ENCODE measurements around the gene GPR6. TPM values are rescaled to one million over a fixed set of nuclear protein-coding genes. Genes with fewer than 3 reads are reported as not detected.

Gene GPR6
- total RNA-seq, 1 experiment from 2014 or later: 0.20 TPM

DNA sequence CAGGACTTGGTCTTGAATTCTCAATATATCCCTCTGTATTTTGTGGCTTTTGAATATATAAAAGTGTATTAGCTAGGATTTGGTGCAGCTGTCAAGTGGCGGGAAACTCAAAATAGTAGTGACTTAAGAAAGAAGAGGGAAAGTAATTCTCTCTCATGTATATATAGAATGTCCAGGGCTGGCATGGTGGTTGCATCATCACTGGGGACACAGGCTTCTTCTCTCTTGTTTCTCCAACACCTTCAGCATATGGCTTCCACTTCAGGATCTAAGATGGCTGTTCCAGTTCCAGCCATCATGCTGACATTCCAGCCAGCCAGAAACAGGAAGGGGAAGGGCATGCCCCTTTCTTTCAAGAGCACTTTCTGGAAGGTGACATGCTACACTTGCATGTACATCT, 11.8 kb upstream of the GPR6 start:
- Histone ChIP-seq H2AK5ac (ENCODE audit: insufficient read length, low read length) (no peak overlapping the region), H3K4ac (ENCODE audit: low read depth, low read length) (no peak overlapping the region), H4K5ac (ENCODE audit: insufficient read length, low read depth, low read length) (no peak overlapping the region), H2AFZ (ENCODE audit: low read length) (no peak overlapping the region), H3K56ac (ENCODE audit: insufficient read length, low read depth, low read length) (no peak overlapping the region), H3K27ac (ENCODE audit: insufficient read length, low read depth, low read length) (no peak overlapping the region), H2BK20ac (ENCODE audit: low read depth, low read length, poor library complexity, severe bottlenecking) (no peak overlapping the region), H4K20me1 (ENCODE audit: control insufficient read depth, insufficient read depth, insufficient read length) (no peaks in the 10 kb centered on the region), H3T11ph (ENCODE audit: low read length) (no peak overlapping the region), H3K79me1 (ENCODE audit: insufficient read depth, low read depth, low read length, poor library complexity, severe bottlenecking) (no peaks in the 10 kb centered on the region), H2BK15ac (ENCODE audit: low read depth, low read length) (no peak overlapping the region), H3K79me2 (ENCODE audit: insufficient read depth, low read length) (no peaks in the 10 kb centered on the region), H3K9me3 (ENCODE audit: control insufficient read depth, low read depth, low read length) (no peaks in the 10 kb centered on the region), H3K27me3 (ENCODE audit: insufficient read depth, low read length) (no peaks in the 10 kb centered on the region), H2BK120ac (ENCODE audit: low read depth, low read length, poor library complexity, severe bottlenecking) (no peak overlapping the region), H2BK5ac (ENCODE audit: insufficient read length, low read length) (no peak overlapping the region), H3K9ac (ENCODE audit: extremely low read depth, insufficient read length, low read length) (no peak overlapping the region), H3K4me1 (ENCODE audit: insufficient read depth, low read length) (no peaks in the 10 kb centered on the region), H3K23me2 (ENCODE audit: insufficient read length, low read depth, low read length, poor library complexity, severe bottlenecking) (no peaks in the 10 kb centered on the region), H2BK12ac (ENCODE audit: insufficient read length, low read depth, low read length) (no peak overlapping the region), H3K23ac (ENCODE audit: insufficient read length, low read depth, low read length) (no peak overlapping the region), H4K91ac (ENCODE audit: insufficient read length, low read depth, low read length) (no peak overlapping the region), H3K18ac (ENCODE audit: insufficient read length, low read depth, low read length) (no peak overlapping the region), H4K8ac (replicated peaks; ENCODE audit: insufficient read length, low read depth, low read length) (no peak overlapping the region), H3K4me2 (ENCODE audit: insufficient read depth, insufficient read length, low read length) (no peak overlapping the region), H3K14ac (ENCODE audit: insufficient read depth, low read length) (no peak overlapping the region)
- WGBS (ENCODE audit: extremely low coverage, insufficient read length, low lambda C conversion rate): no CpG with 5 or more reads among the region's 1 CpG
- H3K36me3 Mint-ChIP-seq (ENCODE audit: insufficient read depth in 1 of 3, low read depth in 3 of 3): peaks cover 3 to 12% (median 5%) of the 10 kb centered on the region in 3 experiments; a peak in 3 of 7 replicates
- TF ChIP-seq, protein P1, sequence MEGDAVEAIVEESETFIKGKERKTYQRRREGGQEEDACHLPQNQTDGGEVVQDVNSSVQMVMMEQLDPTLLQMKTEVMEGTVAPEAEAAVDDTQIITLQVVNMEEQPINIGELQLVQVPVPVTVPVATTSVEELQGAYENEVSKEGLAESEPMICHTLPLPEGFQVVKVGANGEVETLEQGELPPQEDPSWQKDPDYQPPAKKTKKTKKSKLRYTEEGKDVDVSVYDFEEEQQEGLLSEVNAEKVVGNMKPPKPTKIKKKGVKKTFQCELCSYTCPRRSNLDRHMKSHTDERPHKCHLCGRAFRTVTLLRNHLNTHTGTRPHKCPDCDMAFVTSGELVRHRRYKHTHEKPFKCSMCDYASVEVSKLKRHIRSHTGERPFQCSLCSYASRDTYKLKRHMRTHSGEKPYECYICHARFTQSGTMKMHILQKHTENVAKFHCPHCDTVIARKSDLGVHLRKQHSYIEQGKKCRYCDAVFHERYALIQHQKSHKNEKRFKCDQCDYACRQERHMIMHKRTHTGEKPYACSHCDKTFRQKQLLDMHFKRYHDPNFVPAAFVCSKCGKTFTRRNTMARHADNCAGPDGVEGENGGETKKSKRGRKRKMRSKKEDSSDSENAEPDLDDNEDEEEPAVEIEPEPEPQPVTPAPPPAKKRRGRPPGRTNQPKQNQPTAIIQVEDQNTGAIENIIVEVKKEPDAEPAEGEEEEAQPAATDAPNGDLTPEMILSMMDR (conservative IDR thresholded peaks at IDR 0.05): no peak
- H3K9me3 Mint-ChIP-seq: peaks cover 0 to 11% of the 10 kb centered on the region in 2 experiments; a peak in 1 of 5 replicates
- peaks cover 40% of the 10 kb centered on the region for H3K27me3 Mint-ChIP-seq (ENCODE audit: low read depth)
- no peak overlapping the region; a peak in 1 of 5 replicates for H3K4me3 Mint-ChIP-seq
- H3K27ac Mint-ChIP-seq: no peak overlapping the region
- no peak for DNase-seq
- peaks cover 20% of the 10 kb centered on the region in 2 experiments for H3K4me1 Mint-ChIP-seq

Data from H9 (cell line).